ENCODE results near the gene OVAAL. TPM values are rescaled to one million over a fixed set of nuclear protein-coding genes. Genes with fewer than 3 reads are reported as not detected.

The OVAAL gene
- total RNA-seq, 4 donors from 2014 or later: not detected

GRCh38 chr1:180615493-180616290, 56.9 kb downstream of the OVAAL start:
- no peak overlapping the region for H3K4me3 ChIP-seq (ENCODE audit: low read depth, poor library complexity, severe bottlenecking)
- TF ChIP-seq CTCF (IDR thresholded peaks at IDR 0.05): no peak
- no peak for TF ChIP-seq POLR2A (IDR thresholded peaks at IDR 0.05)
- DNase-seq (ENCODE audit: low spot score in 2 of 2): no peak
- WGBS, 2 donors: 56 to 59% methylated on average over 8 of the region's 8 CpGs
- intact Hi-C loops (cut with DNase I; ENCODE audit: low total_unique reads): no loop called here

Other genes with a start within 250 kb of the OVAAL start
- 10 to 100 TPM; 31.3 to 43.1 (median 36.9) TPM for gene ACBD6, start 56.4 kb upstream of the OVAAL start, total RNA-seq
- 10 to 100 TPM; 10.1 to 25.4 (median 14.1) TPM for gene XPR1, start 73.1 kb downstream of the OVAAL start, total RNA-seq

Data from lower leg skin (tissue), 4 donors.